ENCODE results near the gene LDLRAD2.
"Not testable (repeated sequence)": the region's sequence is repeated elsewhere in the genome, so short reads cannot be mapped to it uniquely, and the experiment has no call there.

LDLRAD2 gene

DNA sequence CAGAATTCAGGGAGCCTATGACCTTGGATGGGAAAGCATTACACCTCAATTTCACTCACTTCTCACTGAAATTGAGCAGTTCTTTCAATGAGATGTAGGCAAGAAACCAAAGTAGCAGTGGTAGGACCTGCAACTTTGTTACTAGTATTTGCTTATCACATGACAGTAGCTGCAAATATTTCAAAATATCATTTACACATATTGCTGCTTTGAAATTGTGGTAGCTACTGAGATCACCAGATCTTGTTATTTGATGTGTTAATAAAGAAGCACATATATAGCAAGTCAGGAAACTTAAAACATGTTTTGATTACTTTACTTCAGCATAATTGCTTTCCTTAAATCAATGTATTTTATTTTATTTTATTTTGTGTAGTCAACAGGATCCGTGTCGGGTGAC lies 12.9 kb downstream of the LDLRAD2 start:
- DNase-seq: no peak

DNA sequence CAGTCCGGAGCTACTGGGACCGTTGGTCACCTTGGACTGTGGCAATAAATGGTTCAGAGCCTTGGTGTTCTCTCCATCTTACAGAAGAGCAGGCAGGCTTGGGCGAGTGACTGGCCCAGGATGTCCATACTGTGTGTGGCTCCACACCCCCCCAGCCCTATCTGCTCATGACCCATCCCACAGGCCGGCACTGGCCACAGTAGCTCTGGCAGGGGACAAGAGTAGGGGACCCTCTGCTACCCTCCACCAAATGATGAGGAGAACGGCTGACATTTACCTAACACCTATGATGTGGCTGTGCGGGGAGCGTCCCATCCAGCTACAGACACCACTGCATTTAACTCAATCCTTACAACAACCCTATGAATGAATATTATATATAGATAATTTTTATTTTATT lies 13.3 kb downstream of the LDLRAD2 start:
- no peak for DNase-seq

DNA sequence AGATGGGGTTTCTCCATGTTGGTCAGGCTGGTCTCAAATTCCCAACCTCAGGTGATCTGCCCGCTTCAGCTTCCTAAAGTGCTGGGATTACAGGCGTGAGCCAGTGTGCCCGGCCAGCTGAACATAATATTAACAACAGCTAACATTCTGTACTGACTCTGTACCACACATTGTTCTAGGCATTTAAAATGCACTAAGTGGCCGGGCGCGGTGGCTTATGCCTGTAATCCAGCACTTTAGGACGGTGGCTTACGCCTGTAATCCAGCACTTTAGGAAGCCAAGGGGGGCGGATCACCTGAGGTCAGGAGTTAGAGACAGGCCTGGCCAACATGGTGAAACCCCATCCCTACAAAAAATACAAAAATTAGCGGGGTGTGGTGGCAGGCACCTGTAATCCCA lies 14.6 kb downstream of the LDLRAD2 start:
- DNase-seq: not testable (repeated sequence)

DNA sequence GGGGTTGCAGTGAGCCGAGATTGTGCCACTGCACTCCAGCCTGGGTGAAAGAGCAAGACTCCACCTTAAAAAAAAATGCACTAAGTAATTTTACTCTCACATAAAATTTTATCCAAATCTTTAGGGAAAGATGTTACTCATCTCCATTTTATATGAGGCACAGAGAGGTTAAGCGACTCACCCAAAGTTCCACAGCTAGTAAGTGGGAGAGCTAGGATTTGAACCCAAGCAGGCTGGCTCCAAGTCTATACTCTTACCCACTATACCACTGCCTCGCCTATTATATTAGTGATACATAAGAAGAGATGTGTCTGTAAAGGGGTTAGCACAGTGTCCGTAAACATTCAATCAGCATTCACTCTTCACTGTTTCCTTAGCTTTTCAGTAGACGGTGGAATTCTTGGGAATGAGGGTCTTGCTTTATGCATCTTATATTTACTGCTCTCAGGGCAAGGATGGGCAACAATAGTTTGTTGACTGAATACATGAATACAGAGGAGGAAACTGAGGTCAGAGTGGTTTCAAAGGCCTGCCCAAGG lies 15.1 kb downstream of the LDLRAD2 start:
- no peak for DNase-seq

DNA sequence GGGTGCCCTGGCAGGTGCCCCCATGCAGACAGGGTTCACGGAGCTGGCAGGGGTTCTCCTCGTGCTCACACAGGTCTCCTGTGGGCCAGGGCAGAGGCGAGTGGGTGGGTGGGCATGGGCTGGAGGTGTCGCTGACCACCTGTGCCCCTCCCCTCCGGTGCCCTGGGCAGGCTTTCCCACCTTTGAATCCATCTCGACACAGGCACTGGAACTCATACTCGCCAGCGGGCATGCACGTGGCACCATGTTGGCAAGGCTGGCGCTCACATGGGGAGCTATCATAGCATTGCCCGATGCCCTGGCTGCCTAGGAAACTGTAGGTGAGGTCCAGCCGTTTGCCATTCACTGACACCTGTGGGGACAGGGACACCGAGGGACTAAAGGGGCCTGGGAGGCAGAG lies 16.0 kb downstream of the LDLRAD2 start:
- DNase-seq: no peak

DNA sequence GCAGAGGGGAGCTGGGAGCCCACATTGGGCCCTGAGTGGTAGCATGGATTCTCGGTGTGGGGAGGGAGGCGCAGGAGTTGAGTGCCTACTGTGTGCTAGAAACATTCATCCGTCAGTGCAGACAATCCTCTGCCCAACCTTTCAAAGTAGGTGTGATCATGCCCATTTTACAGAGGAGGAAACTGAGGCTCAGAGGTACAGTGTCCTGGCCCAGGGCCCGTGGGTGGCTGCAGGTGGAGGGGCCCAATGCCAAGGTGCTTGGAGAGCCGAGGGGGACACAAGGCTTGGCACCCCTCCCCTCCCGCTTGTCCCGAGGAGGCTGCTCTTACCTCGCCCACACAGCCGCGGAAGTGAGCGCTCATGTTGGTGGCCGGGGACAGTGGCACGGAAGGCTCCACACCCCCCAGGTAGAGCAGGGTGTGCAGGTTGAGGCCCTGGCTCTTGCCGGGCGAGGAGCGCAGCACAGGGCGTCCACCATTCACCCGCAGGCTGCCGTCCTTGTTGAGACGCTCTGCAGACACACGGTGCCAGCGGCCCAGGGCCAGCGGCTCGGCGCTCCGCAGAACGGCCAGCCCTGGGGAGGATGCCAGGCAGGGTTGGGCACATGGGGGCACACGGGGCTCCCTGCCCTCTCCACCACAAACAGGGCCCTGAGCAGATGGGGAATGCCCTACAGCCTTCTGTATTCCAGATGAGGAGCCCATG lies 16.6 kb downstream of the LDLRAD2 start:
- no peak for DNase-seq

DNA sequence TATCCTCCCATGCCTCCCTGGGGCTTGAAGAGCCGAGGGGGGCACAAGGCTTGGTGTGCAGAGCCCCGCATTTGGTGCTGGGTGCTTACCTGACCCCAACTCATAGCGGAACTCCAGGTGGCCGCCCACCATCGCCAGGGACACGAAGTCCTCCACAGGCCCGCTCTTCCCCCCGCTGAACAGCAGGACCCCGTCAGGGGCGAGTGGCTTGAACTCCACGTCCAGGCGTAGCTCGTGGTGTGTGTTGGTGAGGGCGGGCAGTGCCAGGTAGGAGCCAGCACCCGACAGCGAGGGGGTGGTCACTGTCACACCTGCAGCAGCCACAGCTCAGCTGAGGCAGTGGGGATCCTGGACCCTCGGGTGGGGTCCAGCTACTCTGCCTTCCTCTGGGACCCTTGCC lies 17.2 kb downstream of the LDLRAD2 start:
- no peak for DNase-seq

DNA sequence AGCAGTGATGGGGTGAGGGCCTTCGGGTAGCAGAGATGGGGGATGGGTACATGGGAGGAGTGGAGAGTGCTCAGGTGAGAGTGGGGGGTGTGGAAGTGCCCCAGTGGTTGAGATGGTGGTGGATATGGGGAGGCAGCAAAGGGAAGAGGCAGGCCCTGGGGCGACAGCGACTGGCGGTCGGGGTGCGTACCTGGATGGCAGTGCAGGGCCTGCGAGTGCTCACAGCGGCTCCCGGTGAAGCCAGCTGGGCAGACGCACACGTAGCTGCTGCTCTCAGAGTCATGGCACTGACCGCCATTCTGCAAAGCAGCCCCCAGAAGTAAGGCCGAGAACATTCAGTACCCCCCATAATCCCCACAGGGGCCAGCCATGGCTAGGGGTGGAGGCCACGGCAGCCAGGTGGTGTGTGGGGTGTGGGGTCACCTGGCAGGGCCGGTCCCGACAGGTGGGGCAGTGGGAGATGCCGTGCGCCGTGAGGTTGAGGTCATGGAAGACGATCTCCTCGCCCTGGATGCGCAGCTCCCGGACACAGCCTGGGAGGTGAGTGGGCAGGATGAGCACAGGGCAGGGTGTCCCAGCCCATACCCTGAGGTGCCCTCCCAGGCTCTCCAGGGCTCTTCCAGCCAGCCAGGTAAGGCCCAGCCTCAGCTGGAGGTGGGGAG lies 18.9 kb downstream of the LDLRAD2 start:
- no peak for DNase-seq

DNA sequence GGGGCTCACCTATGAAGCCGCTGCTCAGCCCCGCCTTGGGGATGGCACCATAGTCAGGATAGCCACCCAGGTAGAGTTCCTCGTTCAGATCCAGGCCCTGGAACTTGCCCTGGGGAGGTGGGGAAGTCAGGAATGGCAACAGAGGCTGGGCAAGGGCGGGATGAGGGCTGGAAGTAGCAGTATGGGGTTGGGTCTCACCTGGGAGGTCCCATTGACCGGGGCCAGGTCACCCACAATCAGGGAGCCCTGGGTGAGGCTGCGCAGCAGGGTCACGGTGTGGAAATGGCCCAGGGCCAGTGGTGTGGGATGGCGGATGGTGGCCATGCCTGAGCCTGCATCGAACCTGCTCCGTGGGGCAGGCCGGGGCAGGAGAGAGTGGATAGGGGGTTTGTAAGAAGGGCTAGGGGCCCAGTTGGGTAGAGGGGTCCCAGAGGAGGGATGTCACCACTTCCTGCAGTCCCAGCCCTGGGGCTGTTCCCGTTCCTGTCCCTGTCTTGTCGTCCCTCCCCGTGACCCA lies 19.4 kb downstream of the LDLRAD2 start:
- DNase-seq: no peak

DNA sequence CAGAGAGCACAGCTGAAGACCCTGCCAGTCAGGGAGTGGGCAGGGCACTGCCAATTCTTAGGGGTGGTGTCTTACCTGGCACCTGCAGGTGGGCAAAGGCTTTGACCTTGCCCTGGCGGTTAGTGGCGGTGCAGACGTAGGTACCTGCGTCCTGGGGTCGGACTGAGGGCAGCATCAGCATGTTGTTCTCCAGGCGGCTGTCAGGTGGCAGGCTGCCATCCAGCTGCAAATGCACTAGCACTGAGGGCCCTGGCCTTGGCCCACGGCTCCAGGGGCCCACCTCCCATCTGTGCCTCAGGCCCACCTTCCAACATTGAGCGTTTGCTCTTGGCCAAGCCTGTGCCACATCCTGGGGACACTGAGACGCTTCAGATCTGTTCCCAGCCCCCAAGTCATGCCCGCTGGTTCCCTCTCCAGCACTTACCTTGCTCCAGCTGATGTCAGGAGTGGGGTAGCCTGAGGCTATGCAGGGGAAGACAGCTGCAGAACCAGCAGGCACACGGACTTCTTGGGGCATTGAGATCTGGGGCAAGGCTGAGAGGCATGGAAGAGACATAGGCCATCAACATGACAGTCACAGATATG lies 21.4 kb downstream of the LDLRAD2 start:
- no peak for DNase-seq

DNA sequence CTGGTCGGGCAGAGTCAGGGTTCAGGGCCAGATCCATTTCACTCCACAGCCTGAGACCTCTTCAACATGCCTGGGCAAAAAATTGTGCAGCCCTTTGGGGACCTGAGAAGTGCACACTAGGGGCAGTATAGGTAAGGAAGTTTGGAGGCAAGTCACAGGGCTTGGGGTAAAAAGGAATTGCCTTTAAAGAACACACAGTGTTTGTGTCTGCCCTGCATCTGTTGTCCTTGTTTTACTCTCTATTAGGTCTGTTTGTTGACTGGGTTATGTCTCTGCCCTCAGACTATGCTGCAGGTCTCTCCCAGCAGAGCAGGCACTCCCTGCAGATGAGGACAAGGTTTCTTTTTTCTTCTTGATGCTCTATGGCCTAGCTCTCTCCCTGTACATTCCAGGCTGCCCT lies 22.0 kb downstream of the LDLRAD2 start:
- DNase-seq: no peak

DNA sequence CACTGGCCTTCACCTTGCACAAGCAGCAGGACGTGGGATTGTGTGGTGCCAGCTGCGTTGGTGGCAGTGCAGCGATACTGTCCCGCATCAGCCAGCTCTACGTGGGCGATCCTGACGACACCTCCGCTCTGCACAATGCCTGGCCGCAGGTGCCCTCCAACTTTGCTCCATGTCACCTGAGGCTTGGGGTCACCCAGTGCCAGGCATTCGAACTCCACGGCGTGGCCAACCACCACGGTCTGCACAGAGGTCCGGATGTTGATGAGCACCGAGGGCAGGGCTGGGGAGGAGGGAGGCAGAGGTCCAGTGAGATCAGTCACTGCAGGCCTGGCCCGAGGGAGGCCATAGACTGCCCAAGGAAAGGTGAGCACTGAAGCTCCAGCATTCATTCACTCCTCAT lies 22.6 kb downstream of the LDLRAD2 start:
- DNase-seq: no peak

DNA sequence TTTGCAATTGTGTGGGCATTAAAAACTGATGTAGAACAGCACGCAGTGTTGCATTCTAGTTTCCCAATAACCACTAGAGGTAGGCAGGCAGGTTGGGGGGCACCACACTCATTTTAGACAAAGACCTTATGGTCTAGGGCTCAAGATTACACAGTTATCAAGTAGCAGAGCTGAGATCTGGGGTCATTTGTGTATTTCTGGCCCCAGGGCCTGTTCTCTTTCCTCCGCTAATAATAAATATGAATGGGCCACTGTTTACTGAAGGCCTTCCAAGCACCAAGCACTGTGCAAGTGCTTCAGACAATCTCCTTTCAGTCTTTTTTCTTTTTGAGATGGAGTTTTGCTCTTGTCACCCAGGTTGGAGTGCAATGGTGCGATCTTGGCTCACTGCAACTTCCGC lies 23.9 kb downstream of the LDLRAD2 start:
- DNase-seq: no peak

DNA sequence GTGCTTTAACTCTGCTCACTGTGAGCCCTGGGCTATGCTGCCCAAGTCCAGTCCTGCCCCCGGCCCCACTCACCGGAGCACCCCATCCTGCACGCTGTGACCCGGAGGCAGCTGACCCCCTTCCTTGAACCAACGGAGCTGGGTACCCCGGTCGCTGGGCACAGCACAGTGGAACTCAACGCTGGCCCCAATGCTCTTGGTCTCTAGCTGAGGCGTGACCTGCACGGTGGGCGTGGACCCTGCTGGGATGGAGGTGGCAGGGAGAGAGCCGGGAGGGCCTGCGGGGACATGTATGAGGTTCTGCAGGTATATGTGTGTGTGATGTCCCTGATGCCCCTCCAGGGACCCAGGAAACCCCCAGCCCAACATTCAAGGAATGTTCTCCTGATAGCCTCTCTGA lies 24.7 kb downstream of the LDLRAD2 start:
- DNase-seq: no peak

DNA sequence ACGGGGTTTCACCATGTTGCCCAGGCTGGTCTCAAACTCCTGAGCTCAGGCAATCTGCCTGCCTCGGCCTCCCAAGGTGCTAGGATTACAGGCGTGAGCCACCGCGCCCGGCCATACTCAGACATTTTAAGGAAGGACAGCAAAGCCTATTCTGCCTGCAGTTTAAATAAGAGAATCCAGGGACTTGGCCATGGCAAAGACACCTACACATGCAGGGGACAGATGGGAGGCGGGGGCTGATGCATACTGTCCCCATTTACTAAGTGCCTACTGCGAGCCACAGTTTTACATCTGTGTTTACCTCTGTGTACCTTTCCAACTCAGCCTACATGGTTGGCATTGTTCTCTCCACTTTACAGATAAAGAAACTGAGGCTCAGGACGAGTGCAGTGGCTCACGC lies 25.4 kb downstream of the LDLRAD2 start:
- no peak for DNase-seq

DNA sequence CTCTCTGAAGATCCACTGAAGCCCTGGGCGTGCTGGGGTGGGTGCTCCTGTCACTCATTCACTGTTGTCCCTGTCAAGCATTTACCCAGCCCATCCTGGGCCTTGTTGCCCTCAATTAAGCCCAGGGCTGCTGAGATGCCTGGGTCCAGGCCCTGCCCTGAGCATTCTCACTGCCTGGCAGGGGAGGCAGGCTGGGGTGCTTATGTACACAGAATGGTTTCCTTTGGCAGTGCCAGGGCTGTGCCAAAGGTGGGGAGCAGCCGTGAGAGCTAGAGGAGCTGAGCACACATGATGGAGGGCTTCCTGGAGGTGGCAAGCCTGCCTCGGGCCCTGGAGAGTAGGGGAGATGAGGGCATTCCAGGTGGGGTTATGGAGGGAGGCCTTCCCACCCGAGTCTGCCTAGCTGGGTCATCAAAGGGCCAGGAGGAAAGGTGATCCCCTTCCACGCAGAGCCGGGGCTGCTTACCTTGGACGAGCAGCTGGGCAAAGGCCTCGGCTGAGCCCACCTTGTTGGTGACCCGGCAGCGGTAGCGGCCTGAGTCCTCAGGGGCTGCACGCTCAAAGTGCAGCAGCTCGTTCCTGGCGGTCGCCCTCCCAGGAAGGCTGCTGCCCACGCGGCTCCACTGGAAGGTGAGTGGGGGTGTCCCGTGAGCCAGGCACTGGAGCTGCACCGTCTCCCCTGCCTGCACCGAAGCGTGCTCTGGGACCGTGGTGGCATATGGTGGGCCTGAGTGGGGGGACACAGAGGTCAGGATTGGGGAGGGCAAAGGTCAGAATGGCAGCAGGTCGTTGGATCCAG lies 26.5 kb downstream of the LDLRAD2 start:
- DNase-seq: no peak

DNA sequence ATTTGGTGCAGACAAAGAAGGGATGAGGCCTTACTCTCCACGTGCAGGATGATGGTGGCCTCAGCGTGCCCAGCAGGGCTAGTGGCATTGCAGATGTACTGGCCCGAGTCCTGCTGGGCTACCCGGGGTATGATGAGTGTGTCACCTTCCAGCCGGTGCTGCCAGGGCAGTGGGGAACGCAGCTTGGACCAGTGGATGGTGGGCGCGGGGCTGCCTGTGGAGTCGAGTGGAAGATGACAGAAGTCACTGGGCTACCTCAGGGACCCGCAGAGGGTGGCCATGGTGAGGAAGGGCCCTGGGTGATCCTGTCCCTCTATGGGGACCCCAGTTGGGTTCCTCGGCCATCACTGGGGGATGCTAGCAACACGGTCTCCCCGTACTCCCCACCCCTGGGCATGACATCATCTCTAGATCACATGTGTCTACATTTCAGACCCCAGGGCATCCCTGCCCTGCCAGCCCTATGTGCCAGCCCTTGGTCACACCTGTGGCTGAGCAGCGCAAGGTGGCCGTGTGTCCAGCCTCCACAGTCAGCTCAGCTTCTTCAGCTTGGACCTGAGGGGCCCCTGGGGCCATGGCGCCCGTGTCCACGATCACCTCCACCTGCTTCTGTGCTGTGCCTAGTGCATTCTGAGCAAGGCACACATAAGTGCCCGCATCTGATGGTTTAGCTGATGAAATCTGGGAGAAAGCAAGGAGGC lies 27.4 kb downstream of the LDLRAD2 start:
- no peak for DNase-seq

DNA sequence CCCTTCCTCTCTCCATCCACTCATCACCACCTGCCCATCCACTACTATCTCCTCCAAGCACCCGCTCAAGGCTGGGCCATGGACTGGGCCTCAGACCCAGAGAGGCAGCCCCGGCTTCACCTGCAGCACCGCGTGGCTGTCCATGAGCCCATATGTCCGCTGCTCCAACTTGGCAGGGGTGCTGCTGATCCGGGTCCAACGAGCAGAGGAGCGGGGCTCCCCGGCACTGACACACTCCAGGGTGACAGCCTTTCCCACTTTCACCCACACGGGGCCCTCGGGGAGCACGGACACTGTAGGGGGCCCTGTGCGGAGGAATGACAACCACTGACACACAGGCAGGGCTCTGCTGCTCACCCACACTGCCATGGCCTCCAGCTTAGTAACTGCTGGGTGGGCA lies 28.9 kb downstream of the LDLRAD2 start:
- DNase-seq: no peak

DNA sequence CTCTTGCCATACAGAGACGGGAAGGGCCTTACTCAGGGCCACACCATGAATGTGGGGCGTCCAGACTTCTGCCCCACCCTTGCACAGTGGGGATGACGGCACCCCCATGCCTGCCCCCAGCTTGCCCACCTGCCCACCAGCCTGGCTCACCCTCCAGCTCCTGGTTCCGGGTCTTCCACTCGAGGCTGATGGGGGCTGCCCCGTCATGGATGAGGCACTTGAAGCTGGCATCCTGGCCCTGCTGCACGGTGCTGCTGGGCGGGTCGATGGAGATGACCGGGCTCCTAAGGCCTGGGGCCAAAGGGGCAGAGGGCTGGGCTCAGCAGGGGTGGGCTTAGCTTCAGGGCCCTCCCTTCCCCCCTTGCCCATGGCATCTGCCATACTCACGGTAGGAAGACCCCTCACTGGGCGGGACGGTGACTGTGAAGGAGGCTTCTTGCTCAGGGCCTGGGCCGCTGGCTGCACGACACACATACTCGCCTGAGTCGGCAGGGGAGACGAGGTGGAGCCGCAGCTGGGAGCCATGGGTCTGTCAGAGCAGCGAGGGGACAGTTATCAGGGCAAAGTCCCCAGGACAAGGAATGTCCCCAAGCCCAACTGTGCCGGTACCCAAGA lies 29.9 kb downstream of the LDLRAD2 start:
- no peak for DNase-seq

DNA sequence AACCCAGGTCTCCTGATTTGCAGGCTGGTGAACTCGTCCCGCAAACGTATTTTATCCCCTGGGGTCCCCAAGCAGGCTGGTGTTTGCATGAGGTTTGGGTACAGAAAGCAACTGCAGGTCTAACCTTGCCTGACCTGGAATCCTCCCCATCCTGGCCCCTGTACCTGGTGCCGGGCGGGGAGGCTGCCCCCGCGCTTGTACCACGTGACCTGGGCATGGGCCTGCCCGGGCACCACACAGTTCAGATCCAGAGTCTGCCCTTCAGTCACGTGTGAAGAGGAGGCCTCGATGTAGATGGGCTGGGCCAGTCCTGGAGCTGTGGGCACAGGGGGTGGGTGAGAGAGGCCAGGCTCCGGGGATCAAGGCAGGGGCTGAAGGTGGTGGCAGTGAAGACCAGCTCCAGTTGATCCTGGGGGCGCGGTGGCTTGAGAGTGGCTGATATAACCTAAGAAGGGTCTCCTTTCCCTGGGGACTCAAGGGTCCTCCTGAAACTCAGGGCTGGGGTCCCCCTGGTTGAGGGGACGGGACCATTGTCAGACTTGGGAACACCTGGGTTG lies 30.6 kb downstream of the LDLRAD2 start:
- no peak for DNase-seq

DNA sequence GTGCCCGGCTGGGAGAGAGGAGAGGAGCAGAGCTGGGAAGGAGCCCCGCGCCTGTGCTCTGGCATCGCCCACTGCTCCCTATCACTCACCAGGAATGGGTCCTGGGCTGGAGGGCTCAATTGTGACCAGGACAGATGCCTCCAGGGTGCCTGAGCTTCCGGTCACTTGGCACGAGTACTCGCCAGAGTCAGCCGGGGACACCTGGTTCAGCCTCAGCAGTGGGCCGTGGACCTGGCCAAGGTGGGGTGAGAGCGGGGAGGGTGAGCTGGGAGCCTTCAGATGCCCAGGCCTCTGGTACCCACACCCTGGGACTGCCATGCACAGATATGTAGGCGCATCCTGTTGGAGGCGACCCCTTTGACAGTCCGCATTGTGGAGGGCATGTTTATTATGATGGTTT lies 31.1 kb downstream of the LDLRAD2 start:
- no peak for DNase-seq

DNA sequence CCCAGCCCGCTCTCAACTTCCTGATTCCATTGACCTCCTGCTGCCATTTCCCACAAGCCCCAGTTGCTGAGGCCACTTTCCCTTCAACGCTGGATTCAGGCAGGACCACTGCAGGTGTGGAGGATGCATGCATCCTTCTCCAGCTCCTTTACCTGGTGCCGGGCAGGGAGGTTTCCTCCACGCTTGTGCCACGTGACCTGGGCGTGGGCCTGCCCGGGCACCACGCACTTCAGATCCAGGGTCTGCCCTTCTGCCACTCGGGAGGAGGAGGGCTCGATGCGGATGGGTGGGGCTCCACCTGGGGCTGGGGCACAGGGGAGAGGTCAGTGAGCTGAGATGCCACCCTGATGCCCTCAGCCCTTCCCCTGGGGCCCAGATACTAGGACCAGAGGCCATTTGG lies 31.9 kb downstream of the LDLRAD2 start:
- DNase-seq: no peak
